Sigmoid colon (tissue), 4 donors: Measurements from ENCODE around the gene LPCAT1.

Source experiments
- EP300 ChIP-seq, 4 donors: sonication (generic); formaldehyde crosslinking; IDR thresholded peaks; one replicate each; pipeline ENCODE4 v1.6.1; 2017; ENCODE audit warnings: antibody characterized with exemption in 4 of 4
- POLR2A ChIP-seq, 2 donors: fragments of 450-650 bp; IDR thresholded peaks; one replicate each; pipeline ENCODE4 v1.6.1; 2016; ENCODE audit warnings: antibody characterized with exemption in 2 of 2, mild to moderate bottlenecking in 2 of 2, moderate library complexity in 2 of 2
- POLR2AphosphoS5 ChIP-seq, 4 donors: sonication (generic); formaldehyde crosslinking; IDR thresholded peaks; one replicate each; pipeline ENCODE4 v1.6.1; 2017; ENCODE audit warnings: antibody characterized with exemption in 4 of 4
- TF ChIP-seq, protein P1 (sequence below), 4 experiments: fragments of 450-650 bp in 3 of 4; fragments of 200-600 bp in 1 of 4; IDR thresholded peaks; one replicate each; pipeline ENCODE4 v1.5.1; 2016 to 2019; ENCODE audit warnings: antibody characterized with exemption in 4 of 4, mild to moderate bottlenecking in 3 of 4, moderate library complexity in 2 of 4

DNA sequence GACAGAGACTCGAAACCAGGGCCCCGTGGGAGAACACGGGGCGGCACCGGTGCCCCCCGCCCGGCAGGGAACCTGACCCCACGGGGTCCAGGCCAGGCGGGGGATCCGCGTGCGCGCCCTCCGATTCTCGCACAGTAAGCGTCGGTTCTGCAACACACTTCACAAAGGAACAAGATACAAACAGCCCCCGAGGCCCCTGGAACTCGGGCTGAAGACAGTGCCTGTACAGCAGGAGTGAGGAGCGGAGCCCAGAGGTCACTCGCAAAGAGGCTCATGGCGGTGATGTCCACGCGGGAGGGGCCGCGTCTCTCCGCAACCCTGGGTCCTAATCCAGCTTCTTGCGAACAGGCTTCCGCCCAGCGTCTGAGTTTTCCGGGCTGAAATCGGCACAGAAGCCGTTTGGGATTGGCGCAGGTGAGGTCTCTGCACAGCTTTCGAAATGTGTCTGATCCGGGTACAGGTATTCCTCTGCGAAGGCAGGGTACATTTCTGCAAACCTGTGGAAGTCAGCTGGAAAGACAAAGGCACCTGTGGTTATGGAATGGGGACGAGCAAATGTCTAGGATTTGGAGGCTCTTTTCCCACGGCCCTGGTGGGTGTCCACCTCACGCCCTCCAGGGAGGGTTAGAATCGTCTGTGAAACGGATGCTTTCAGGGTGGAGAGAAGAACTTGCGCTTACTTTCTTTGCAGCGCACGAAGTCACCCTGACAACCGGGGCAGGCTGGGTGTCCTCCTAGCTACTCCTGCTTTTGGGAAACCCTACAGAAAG is 60.2 kb downstream of the LPCAT1 start:
- no peak for TF ChIP-seq EP300 (IDR thresholded peaks at IDR 0.05)
- no peak for TF ChIP-seq POLR2AphosphoS5 (IDR thresholded peaks at IDR 0.05)
- TF ChIP-seq POLR2A (IDR thresholded peaks at IDR 0.05) = no peak
- TF ChIP-seq, protein P1, sequence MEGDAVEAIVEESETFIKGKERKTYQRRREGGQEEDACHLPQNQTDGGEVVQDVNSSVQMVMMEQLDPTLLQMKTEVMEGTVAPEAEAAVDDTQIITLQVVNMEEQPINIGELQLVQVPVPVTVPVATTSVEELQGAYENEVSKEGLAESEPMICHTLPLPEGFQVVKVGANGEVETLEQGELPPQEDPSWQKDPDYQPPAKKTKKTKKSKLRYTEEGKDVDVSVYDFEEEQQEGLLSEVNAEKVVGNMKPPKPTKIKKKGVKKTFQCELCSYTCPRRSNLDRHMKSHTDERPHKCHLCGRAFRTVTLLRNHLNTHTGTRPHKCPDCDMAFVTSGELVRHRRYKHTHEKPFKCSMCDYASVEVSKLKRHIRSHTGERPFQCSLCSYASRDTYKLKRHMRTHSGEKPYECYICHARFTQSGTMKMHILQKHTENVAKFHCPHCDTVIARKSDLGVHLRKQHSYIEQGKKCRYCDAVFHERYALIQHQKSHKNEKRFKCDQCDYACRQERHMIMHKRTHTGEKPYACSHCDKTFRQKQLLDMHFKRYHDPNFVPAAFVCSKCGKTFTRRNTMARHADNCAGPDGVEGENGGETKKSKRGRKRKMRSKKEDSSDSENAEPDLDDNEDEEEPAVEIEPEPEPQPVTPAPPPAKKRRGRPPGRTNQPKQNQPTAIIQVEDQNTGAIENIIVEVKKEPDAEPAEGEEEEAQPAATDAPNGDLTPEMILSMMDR (IDR thresholded peaks at IDR 0.05) = no peak
